Stimulated activated effector memory CD8-positive, alpha-beta T cell treated with anti-CD3 and anti-CD28 coated beads, Interleukin-12 subunit alpha, Interleukin-12 subunit beta, amount 100 ng/mL, for 72 hours (primary cell): Measurements from ENCODE around the gene FAM219A.

Experiments
- ATAC-seq: fragments of 150-1000 bp; cut with Tn5 transposase; 2 replicates; pipeline ENCODE4 v1.10.0; 2021
- DNase-seq, 2 donors: peaks; one replicate each; pipeline ENCODE4 v3.0.0; 2021 to 2022; ENCODE audit warnings: low spot score in 2 of 2
- H3K27ac Mint-ChIP-seq: one replicate; pipeline ENCODE4 v1.8.0; 2022; ENCODE audit warnings: mild to moderate bottlenecking, mixed read lengths
- H3K36me3 Mint-ChIP-seq: one replicate; pipeline ENCODE4 v1.8.0; 2022; ENCODE audit warnings: mild to moderate bottlenecking, mixed read lengths
- H3K4me1 Mint-ChIP-seq: one replicate; pipeline ENCODE4 v1.8.0; 2022; ENCODE audit warnings: mixed read lengths
- H3K4me3 Mint-ChIP-seq: one replicate; pipeline ENCODE4 v1.8.0; 2022; ENCODE audit warnings: mild to moderate bottlenecking, mixed read lengths
- H3K9me3 Mint-ChIP-seq: one replicate; pipeline ENCODE4 v1.8.0; 2022; ENCODE audit warnings: mixed read lengths

The FAM219A gene

GRCh38 chr9:34463098-34463900 is 4.9 kb upstream of the FAM219A start:
- Mint-ChIP-seq H3K27ac (no peak overlapping the region), H3K4me3 (no peak overlapping the region), H3K36me3 (peaks cover 8% of the 10 kb centered on the region), H3K9me3 (no peaks in the 10 kb centered on the region), H3K4me1 (peaks cover 19% of the 10 kb centered on the region)
- DNase-seq (peak in 1 of 2 donors; percentile 65), ATAC-seq (peak; percentile 93)

- Mint-ChIP-seq H3K4me3 (peak overlapping the region; percentile 82), H3K36me3 (peaks cover 17% of the 10 kb centered on the region), H3K9me3 (no peaks in the 10 kb centered on the region), H3K4me1 (peaks cover 41% of the 10 kb centered on the region), H3K27ac (no peak overlapping the region)
- DNase-seq (no peak), ATAC-seq (no peak)
These were observed 1.6 kb upstream of the FAM219A start for GRCh38 chr9:34459941-34460340.

- DNase-seq (no peak), ATAC-seq (no peak)
- H3K9me3 Mint-ChIP-seq, result no peaks in the 10 kb centered on the region
- H3K4me1 Mint-ChIP-seq, result peaks cover 47% of the 10 kb centered on the region
- H3K4me3 Mint-ChIP-seq, result peak overlapping the region; percentile 82
- peak overlapping the region; percentile 79 for H3K27ac Mint-ChIP-seq
- peaks cover 17% of the 10 kb centered on the region for H3K36me3 Mint-ChIP-seq
These were observed 986 bp upstream of the FAM219A start for GRCh38 chr9:34459356-34459755.

- no peaks in the 10 kb centered on the region for H3K9me3 Mint-ChIP-seq
- ATAC-seq (no peak), DNase-seq (no peak)
- H3K4me3 Mint-ChIP-seq, result peak overlapping the region; percentile 82
- peak overlapping the region; percentile 79 for H3K27ac Mint-ChIP-seq
- H3K36me3 Mint-ChIP-seq, result peaks cover 17% of the 10 kb centered on the region
- peaks cover 51% of the 10 kb centered on the region for H3K4me1 Mint-ChIP-seq
These were observed 580 bp upstream of the FAM219A start for GRCh38 chr9:34458959-34459340.

GRCh38 chr9:34457266-34458012 is 931 bp downstream of the FAM219A start:
- peak overlapping the region; percentile 79 for H3K27ac Mint-ChIP-seq
- H3K9me3 Mint-ChIP-seq, result no peaks in the 10 kb centered on the region
- no peak for DNase-seq
- H3K4me3 Mint-ChIP-seq, result peak overlapping the region; percentile 82
- peak; percentile 4 for ATAC-seq
- peaks cover 58% of the 10 kb centered on the region for H3K4me1 Mint-ChIP-seq
- peaks cover 17% of the 10 kb centered on the region for H3K36me3 Mint-ChIP-seq

GRCh38 chr9:34456746-34457145 is 1.6 kb downstream of the FAM219A start:
- H3K36me3 Mint-ChIP-seq, result peaks cover 18% of the 10 kb centered on the region
- no peaks in the 10 kb centered on the region for H3K9me3 Mint-ChIP-seq
- H3K4me1 Mint-ChIP-seq, result peaks cover 63% of the 10 kb centered on the region
- peak overlapping the region; percentile 82 for H3K4me3 Mint-ChIP-seq
- ATAC-seq, result no peak
- DNase-seq, result no peak
- H3K27ac Mint-ChIP-seq, result no peak overlapping the region

GRCh38 chr9:34456151-34456550 is 2.2 kb downstream of the FAM219A start:
- Mint-ChIP-seq H3K4me1 (peaks cover 69% of the 10 kb centered on the region), H3K27ac (no peak overlapping the region)
- DNase-seq, result no peak

GRCh38 chr9:34454571-34455065 is 3.8 kb downstream of the FAM219A start:
- peak; percentile 69 for ATAC-seq
- Mint-ChIP-seq H3K27ac (no peak overlapping the region), H3K9me3 (no peaks in the 10 kb centered on the region), H3K36me3 (peaks cover 23% of the 10 kb centered on the region), H3K4me1 (peaks cover 68% of the 10 kb centered on the region), H3K4me3 (no peak overlapping the region)
- no peak for DNase-seq

More at GRCh38 chr9:34456151-34456550, 2.2 kb downstream of the FAM219A start:
- no peaks in the 10 kb centered on the region for H3K9me3 Mint-ChIP-seq
- no peak overlapping the region for H3K4me3 Mint-ChIP-seq
- ATAC-seq, result no peak
- peaks cover 23% of the 10 kb centered on the region for H3K36me3 Mint-ChIP-seq

GRCh38 chr9:34452568-34452967 is 5.8 kb downstream of the FAM219A start:
- Mint-ChIP-seq H3K36me3 (peaks cover 9% of the 10 kb centered on the region), H3K4me3 (no peak overlapping the region), H3K27ac (no peak overlapping the region), H3K9me3 (no peaks in the 10 kb centered on the region), H3K4me1 (peaks cover 53% of the 10 kb centered on the region)
- DNase-seq, result no peak
- no peak for ATAC-seq

- Mint-ChIP-seq H3K9me3 (no peaks in the 10 kb centered on the region), H3K4me3 (no peak overlapping the region), H3K27ac (peak overlapping the region; percentile 74), H3K36me3 (peaks cover 6% of the 10 kb centered on the region), H3K4me1 (peaks cover 43% of the 10 kb centered on the region)
- peak; percentile 28 to 69 for DNase-seq
- peak; percentile 95 for ATAC-seq
These were observed 6.8 kb downstream of the FAM219A start for GRCh38 chr9:34451545-34451944.

- H3K36me3 Mint-ChIP-seq, result peaks cover 6% of the 10 kb centered on the region
- H3K4me3 Mint-ChIP-seq, result no peak overlapping the region
- DNase-seq (no peak), ATAC-seq (no peak)
- peak overlapping the region; percentile 74 for H3K27ac Mint-ChIP-seq
- no peaks in the 10 kb centered on the region for H3K9me3 Mint-ChIP-seq
- H3K4me1 Mint-ChIP-seq, result peaks cover 39% of the 10 kb centered on the region
These were observed 7.2 kb downstream of the FAM219A start for GRCh38 chr9:34451135-34451534.

- Mint-ChIP-seq H3K27ac (peak overlapping the region; percentile 74), H3K9me3 (no peaks in the 10 kb centered on the region), H3K4me1 (peaks cover 37% of the 10 kb centered on the region), H3K4me3 (no peak overlapping the region), H3K36me3 (peaks cover 6% of the 10 kb centered on the region)
- ATAC-seq (no peak), DNase-seq (no peak)
These were observed 7.7 kb downstream of the FAM219A start for GRCh38 chr9:34450644-34451043.

- Mint-ChIP-seq H3K9me3 (no peaks in the 10 kb centered on the region), H3K4me1 (peaks cover 13% of the 10 kb centered on the region), H3K27ac (no peak overlapping the region), H3K4me3 (no peak overlapping the region), H3K36me3 (peaks cover 6% of the 10 kb centered on the region)
- DNase-seq, result no peak
- ATAC-seq, result no peak
These were observed 11.4 kb downstream of the FAM219A start for GRCh38 chr9:34446951-34447350.

GRCh38 chr9:34446468-34446891 is 11.9 kb downstream of the FAM219A start:
- Mint-ChIP-seq H3K27ac (no peak overlapping the region), H3K4me1 (peaks cover 10% of the 10 kb centered on the region), H3K9me3 (no peaks in the 10 kb centered on the region), H3K4me3 (no peak overlapping the region), H3K36me3 (peaks cover 2% of the 10 kb centered on the region)
- ATAC-seq (no peak), DNase-seq (no peak)

GRCh38 chr9:34443976-34444375 is 14.4 kb downstream of the FAM219A start:
- H3K36me3 Mint-ChIP-seq, result no peaks in the 10 kb centered on the region
- no peak for DNase-seq

More at GRCh38 chr9:34443976-34444375, 14.4 kb downstream of the FAM219A start:
- Mint-ChIP-seq H3K9me3 (no peaks in the 10 kb centered on the region), H3K27ac (peak overlapping the region; percentile 41), H3K4me1 (peaks cover 8% of the 10 kb centered on the region), H3K4me3 (no peak overlapping the region)
- ATAC-seq, result no peak
